ENCODE data around the gene ERGIC1. TPM values are rescaled to one million over a fixed set of nuclear protein-coding genes. Genes with fewer than 3 reads are reported as not detected.
A peak's percentile ranks its signal among the peaks of the same experiment; 100 is the strongest.

Gene ERGIC1
- total and polyA plus RNA-seq, 7 donors: 49.9 to 116 (median 53.9) TPM

GRCh38 chr5:172878933-172879752 lies 45.1 kb downstream of the ERGIC1 start:
- intact Hi-C loops (cut with DNase I): no loop called here
- H3K4me1 ChIP-seq: peaks cover 47% of the 10 kb centered on the region
- peak overlapping the region; percentile 45 for H3K4me3 ChIP-seq
- no peaks in the 10 kb centered on the region for H3K36me3 ChIP-seq (ENCODE audit: insufficient read depth in 1 of 2, low read depth in 1 of 2)
- peak; percentile 87 to 91 (median 90) for ATAC-seq
- peak overlapping the region; percentile 95 for H3K27ac ChIP-seq
- DNase-seq: peak; percentile 55 to 83
- TF ChIP-seq CTCF (IDR thresholded peaks at IDR 0.05): no peak
- 28 to 36% (median 32%) methylated on average over 20 of the region's 20 CpGs for WGBS, 3 donors
- no peaks in the 10 kb centered on the region for H3K9me3 ChIP-seq
- no peaks in the 10 kb centered on the region for H3K27me3 ChIP-seq (ENCODE audit: insufficient read depth in 3 of 3, low read length in 2 of 3)

DNA sequence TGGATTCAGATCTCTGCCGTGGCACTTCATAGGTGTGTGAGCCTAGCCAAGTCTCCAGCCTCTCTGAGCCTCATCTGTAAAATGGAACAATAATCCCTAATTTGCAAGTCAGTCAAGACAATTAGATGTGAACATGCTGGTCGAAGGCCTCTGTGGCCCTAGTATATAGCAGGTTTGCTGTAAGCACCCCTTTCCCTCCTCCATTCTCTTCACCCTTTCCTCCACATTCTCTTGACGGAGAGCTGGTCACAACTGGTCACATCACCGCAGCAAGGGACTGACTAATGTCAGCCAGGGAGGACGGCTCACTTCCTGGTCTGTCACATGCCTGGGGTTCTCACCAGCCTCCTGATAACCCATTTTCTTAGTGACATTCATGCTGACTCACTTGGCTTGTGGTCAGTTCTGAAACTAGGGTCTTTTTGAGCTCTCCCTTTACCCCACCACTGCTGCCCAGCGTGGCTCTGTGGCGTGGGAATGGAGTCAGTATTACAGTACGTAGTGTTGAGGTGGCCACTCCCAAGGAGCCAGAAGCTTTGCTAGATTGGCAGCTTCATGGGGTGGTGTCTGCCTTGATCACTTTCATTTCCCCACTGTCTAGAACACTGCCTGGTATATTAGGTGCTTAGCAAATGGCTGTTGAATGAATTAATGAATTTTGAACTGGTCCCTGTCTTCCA lies 47.8 kb downstream of the ERGIC1 start:
- DNase-seq (peak in 1 of 2 donors; percentile 48), ATAC-seq (no peak)
- no peak overlapping the region for H3K4me3 ChIP-seq
- WGBS, 3 donors: 82 to 89% (median 84%) methylated on average over 8 of the region's 8 CpGs
- no peaks in the 10 kb centered on the region for H3K36me3 ChIP-seq (ENCODE audit: insufficient read depth in 1 of 2, low read depth in 1 of 2)
- no peaks in the 10 kb centered on the region for H3K9me3 ChIP-seq
- no peak for TF ChIP-seq CTCF (IDR thresholded peaks at IDR 0.05)
- H3K27ac ChIP-seq: no peak overlapping the region
- intact Hi-C loops (cut with DNase I): no loop called here
- no peaks in the 10 kb centered on the region for H3K27me3 ChIP-seq (ENCODE audit: insufficient read depth in 3 of 3, low read length in 2 of 3)
- H3K4me1 ChIP-seq: peaks cover 42% of the 10 kb centered on the region

DNA sequence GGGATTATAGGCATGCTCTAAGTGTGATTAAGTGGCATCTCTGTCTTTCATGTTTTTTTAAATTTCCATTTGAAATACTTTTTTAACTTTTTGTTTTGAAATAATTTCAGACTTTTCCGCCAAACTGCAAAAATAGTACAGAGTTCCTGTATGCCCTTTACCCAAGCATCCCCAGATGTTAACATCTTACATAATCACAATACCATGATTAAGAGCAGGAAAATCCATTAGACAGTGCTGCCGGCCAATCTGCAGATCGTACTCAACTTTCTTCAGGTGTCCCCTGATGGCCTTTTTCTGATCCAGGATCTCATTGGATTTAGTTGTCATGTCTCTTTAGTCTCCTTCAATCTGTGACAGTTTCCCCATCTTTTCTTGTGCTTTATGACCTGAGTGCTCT lies 49.0 kb downstream of the ERGIC1 start:
- H3K27me3 ChIP-seq (ENCODE audit: insufficient read depth in 3 of 3, low read length in 2 of 3): no peaks in the 10 kb centered on the region
- H3K4me1 ChIP-seq: peaks cover 36% of the 10 kb centered on the region
- 63 to 74% (median 69%) methylated on average over 3 of the region's 3 CpGs for WGBS, 3 donors
- H3K36me3 ChIP-seq (ENCODE audit: insufficient read depth in 1 of 2, low read depth in 1 of 2): no peaks in the 10 kb centered on the region
- H3K9me3 ChIP-seq: no peaks in the 10 kb centered on the region
- no peak for TF ChIP-seq CTCF (IDR thresholded peaks at IDR 0.05)
- no peak for DNase-seq
- intact Hi-C loops (cut with DNase I): no loop called here
- no peak overlapping the region for H3K4me3 ChIP-seq
- ATAC-seq: no peak
- no peak overlapping the region for H3K27ac ChIP-seq

- Histone ChIP-seq H3K27me3 (ENCODE audit: insufficient read depth in 3 of 3, low read length in 2 of 3) (no peaks in the 10 kb centered on the region), H3K27ac (no peak overlapping the region), H3K36me3 (ENCODE audit: insufficient read depth in 1 of 2, low read depth in 1 of 2) (peaks cover 0 to 22% of the 10 kb centered on the region in 2 donors), H3K4me3 (no peak overlapping the region), H3K4me1 (peaks cover 14% of the 10 kb centered on the region), H3K9me3 (no peaks in the 10 kb centered on the region)
- DNase-seq (peak in 1 of 2 donors; percentile 68), ATAC-seq (peak in 1 of 4 donors; percentile 22)
- TF ChIP-seq CTCF (IDR thresholded peaks at IDR 0.05): no peak
- WGBS, 3 donors: 85 to 90% (median 88%) methylated on average over 23 of the region's 23 CpGs
- intact Hi-C loops (cut with DNase I): no loop called here
Observed at GRCh38 chr5:172885597-172886340, 51.7 kb downstream of the ERGIC1 start.
